Lower leg skin (tissue), 3 donors: Measurements from ENCODE around the gene AGBL1.

Experiments
- CTCF ChIP-seq, 3 donors: fragments of 450-650 bp; IDR thresholded peaks; one replicate each; pipeline ENCODE4 v1.5.1; 2016; ENCODE audit warnings: antibody characterized with exemption in 3 of 3, mild to moderate bottlenecking in 3 of 3, moderate library complexity in 2 of 3
- POLR2A ChIP-seq, 2 donors: fragments of 450-650 bp; IDR thresholded peaks; one replicate each; pipeline ENCODE4 v1.6.1; 2016 to 2017; ENCODE audit warnings: antibody characterized with exemption in 2 of 2, mild to moderate bottlenecking in 1 of 2, moderate library complexity in 1 of 2

- TF ChIP-seq POLR2A (IDR thresholded peaks at IDR 0.05): no peak
- TF ChIP-seq CTCF (IDR thresholded peaks at IDR 0.05): no peak
Observed at GRCh38 chr15:86263230-86263629, 183.6 kb downstream of the AGBL1 start.
